Upper lobe of left lung (tissue), 6 donors: ENCODE results near the gene MAPK7. TPM values are rescaled to one million over a fixed set of nuclear protein-coding genes. Genes with fewer than 3 reads are reported as not detected.

Experiments
- ATAC-seq, 2 donors: fragments of 200-7000 bp; cut with Tn5 transposase; one replicate each; pipeline ENCODE4 v1.9.1; 2022; ENCODE audit warnings: mild to moderate bottlenecking in 2 of 2, moderate library complexity in 2 of 2; ENCODE audit not compliant: low FRiP score in 2 of 2
- DNase-seq, 2 donors: peaks; one replicate each; pipeline ENCODE4 v3.0.0-alpha.2; 2019 to 2020
- H3K27ac ChIP-seq, 4 donors: fragments of 200-600 bp; sonication (generic); one replicate each; pipeline ENCODE4 v1.5.1; 2016 to 2019
- H3K27me3 ChIP-seq, 4 donors: fragments of 200-600 bp; sonication (generic); one replicate each; pipeline ENCODE4 v1.5.1; 2017 to 2019
- H3K36me3 ChIP-seq, 4 donors: fragments of 200-600 bp; sonication (generic); one replicate each; pipeline ENCODE4 v1.5.1; 2016 to 2019
- H3K4me1 ChIP-seq, 4 donors: fragments of 200-600 bp; sonication (generic); one replicate each; pipeline ENCODE4 v1.5.1; 2018 to 2019
- H3K4me3 ChIP-seq, 4 donors: fragments of 200-600 bp; sonication (generic); one replicate each; pipeline ENCODE4 v1.5.1; 2017 to 2019; ENCODE audit warnings: mild to moderate bottlenecking in 2 of 4, moderate library complexity in 1 of 4
- H3K9me3 ChIP-seq, 4 donors: fragments of 200-600 bp; sonication (generic); one replicate each; pipeline ENCODE4 v1.5.1; 2018 to 2019
- EP300 ChIP-seq, 4 donors: sonication (generic); formaldehyde crosslinking; IDR thresholded peaks; one replicate each; pipeline ENCODE4 v1.5.1; 2017; ENCODE audit warnings: antibody characterized with exemption in 4 of 4, control low read depth in 2 of 4
- POLR2A ChIP-seq, 4 donors: fragments of 450-650 bp; IDR thresholded peaks; one replicate each; pipeline ENCODE4 v1.5.1; 2016 to 2017; ENCODE audit warnings: antibody characterized with exemption in 4 of 4, mild to moderate bottlenecking in 2 of 4
- POLR2AphosphoS5 ChIP-seq, 2 donors: sonication (generic); formaldehyde crosslinking; IDR thresholded peaks; one replicate each; pipeline ENCODE4 v1.5.1; 2017; ENCODE audit warnings: antibody characterized with exemption in 2 of 2
- WGBS, 2 donors: methylation state at CpG; one replicate each; pipeline ENCODE4 v1.1.5; 2017 to 2018; 5-methylcytosine and 5-hydroxymethylcytosine counted together
- total RNA-seq, 6 donors: library from RNA; depleted of rRNA in 4 of 6; stranded (reverse); fragments of >200 nt in 4 of 6; gene quantifications; one replicate each; pipeline versions ENCODE4 v1.1.0 to v1.2.1, GENCODE V29; 2016 to 2021
- TF ChIP-seq, protein P1 (sequence below), 6 experiments: fragments of 450-650 bp in 4 of 6; fragments of 200-600 bp in 2 of 6; sonication (generic) in 2 of 6; IDR thresholded peaks; one replicate each; pipeline ENCODE4 v1.5.1; 2016 to 2019; ENCODE audit warnings: antibody characterized with exemption in 6 of 6
- donor health status: DM: no; HTN: no; CAD: no; lungs with moderate emphysema.
- donor health status: DM: no; HTN: yes; CAD: no; lungs with severe emphysema.

Gene MAPK7
- total RNA-seq, 6 donors from 2014 or later = 20.1 to 77.2 (median 37.6) TPM

DNA sequence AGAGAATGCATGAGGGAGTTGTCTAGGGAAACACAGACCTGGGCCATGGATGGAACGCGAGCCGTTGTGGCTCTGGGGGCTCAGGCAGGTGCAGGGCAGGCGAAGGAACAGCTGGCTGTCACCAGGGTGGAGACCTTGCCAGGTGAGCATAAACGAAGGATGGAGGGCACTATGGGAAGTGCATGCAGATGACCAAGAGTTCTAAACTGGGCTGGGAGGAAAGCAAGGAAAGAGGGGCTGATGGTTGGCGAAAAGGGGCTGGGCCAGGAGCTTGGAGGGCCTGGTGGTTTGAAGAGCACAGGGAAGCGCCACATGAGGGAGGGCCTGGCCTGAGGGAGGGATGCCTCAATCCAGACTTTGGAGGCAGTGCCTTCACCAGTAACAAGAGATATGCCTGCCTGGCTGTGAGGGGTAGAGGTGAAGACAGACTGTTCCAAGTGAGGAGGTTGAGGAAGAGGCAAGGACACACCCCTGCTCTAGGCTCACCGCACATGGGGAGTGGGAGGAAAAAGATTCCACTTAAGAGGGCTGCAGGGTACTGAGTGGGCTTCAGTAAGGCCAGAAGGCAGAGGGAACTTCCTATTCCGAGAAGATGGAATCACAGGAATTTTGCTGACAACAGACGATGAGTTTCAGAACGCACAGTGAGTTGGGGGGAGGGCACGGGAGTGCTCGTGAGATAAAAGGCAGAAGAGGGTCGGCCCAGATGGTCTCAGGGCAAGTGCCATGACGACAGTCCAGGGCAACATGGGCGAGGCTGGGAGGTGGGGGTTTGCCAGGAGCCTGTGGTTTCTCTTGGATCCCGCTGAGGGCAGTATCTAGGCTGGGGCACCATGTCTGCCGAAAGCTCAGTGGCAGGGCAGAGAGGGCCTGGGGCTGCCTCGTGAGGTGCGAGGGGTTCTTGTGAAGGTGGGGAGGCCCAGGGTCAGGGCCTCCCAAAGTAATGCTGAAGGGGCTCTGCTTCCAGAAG lies 36.4 kb upstream of the MAPK7 start:
- peak in 1 of 2 donors; percentile 20 for DNase-seq
- WGBS, 2 donors = 60 to 70% methylated on average over 20 of the region's 20 CpGs

DNA sequence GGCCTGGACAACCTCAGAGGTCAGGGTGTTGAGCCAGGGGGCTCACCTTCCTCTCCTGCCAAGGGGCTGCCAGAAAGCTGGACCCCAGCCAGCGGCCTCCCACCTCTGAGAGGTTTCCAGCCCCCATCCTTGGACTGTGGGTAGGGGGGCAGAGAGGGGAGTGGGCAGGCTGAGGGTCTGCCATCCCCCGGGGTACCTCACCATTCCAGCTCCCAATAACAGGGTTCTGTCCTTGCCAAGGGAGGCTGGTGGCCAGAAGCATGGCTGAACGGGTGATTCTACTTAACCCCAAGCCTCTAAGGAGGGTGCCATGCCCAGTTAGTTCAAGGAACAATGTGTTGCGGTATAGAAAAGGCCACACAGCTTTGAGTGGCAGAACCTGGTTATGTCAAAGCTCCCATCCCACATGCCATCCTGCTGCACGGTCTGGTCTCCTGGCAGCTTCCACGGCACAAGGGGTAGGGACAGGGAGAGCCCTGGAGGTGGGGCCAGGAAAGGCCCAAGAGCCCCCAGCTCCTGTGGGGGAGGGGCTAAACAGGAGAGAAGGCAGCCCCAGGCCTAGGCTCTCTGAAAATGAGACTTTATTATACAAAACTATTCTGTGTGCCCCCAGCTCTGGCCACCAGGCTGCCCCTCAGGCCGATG lies 35.6 kb upstream of the MAPK7 start:
- Histone ChIP-seq H3K36me3 (no peaks in the 10 kb centered on the region), H3K27me3 (no peaks in the 10 kb centered on the region), H3K9me3 (no peaks in the 10 kb centered on the region), H3K27ac (no peak overlapping the region), H3K4me3 (no peak overlapping the region), H3K4me1 (peaks cover 5 to 13% (median 8%) of the 10 kb centered on the region in 4 donors)
- TF ChIP-seq EP300 (IDR thresholded peaks at IDR 0.05) (no peak), POLR2AphosphoS5 (IDR thresholded peaks at IDR 0.05) (no peak), POLR2A (IDR thresholded peaks at IDR 0.05) (no peak)
- TF ChIP-seq, protein P1, sequence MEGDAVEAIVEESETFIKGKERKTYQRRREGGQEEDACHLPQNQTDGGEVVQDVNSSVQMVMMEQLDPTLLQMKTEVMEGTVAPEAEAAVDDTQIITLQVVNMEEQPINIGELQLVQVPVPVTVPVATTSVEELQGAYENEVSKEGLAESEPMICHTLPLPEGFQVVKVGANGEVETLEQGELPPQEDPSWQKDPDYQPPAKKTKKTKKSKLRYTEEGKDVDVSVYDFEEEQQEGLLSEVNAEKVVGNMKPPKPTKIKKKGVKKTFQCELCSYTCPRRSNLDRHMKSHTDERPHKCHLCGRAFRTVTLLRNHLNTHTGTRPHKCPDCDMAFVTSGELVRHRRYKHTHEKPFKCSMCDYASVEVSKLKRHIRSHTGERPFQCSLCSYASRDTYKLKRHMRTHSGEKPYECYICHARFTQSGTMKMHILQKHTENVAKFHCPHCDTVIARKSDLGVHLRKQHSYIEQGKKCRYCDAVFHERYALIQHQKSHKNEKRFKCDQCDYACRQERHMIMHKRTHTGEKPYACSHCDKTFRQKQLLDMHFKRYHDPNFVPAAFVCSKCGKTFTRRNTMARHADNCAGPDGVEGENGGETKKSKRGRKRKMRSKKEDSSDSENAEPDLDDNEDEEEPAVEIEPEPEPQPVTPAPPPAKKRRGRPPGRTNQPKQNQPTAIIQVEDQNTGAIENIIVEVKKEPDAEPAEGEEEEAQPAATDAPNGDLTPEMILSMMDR (IDR thresholded peaks at IDR 0.05) = no peak
- 65 to 73% methylated on average over 5 to 7 of the region's 7 CpGs for WGBS, 2 donors
- ATAC-seq (no peak), DNase-seq (peak in 1 of 2 donors; percentile 17)

More for the DNA sequence above, 36.4 kb upstream of the MAPK7 start:
- ATAC-seq = no peak
- Histone ChIP-seq H3K4me3 (no peak overlapping the region), H3K4me1 (peaks cover 11 to 19% (median 12%) of the 10 kb centered on the region in 4 donors), H3K27me3 (no peaks in the 10 kb centered on the region), H3K36me3 (no peaks in the 10 kb centered on the region), H3K27ac (no peak overlapping the region), H3K9me3 (no peaks in the 10 kb centered on the region)
- TF ChIP-seq POLR2A (IDR thresholded peaks at IDR 0.05) (no peak), EP300 (IDR thresholded peaks at IDR 0.05) (no peak), POLR2AphosphoS5 (IDR thresholded peaks at IDR 0.05) (no peak)
- TF ChIP-seq, protein P1 (IDR thresholded peaks at IDR 0.05) = no peak

DNA sequence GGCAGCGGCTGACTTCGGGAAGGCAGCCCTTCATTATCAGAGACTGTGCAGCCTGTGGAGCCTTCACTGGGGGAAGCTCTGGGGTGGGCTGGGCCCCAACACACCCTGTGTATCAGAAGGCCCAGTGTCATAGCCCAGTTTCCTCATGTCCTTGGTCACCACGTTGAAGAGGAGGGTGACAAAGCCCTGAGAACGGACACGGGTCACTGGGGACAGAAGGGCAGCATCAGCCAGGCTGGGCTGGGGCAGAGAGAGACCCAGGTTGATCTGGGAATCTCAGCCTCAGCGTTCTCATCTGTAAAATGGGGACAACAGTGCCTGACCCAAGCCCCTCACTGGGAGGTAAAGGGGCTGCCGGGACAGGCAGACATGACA lies 35.1 kb upstream of the MAPK7 start:
- Histone ChIP-seq H3K4me1 (peaks cover 0 to 13% (median 3%) of the 10 kb centered on the region in 4 donors), H3K9me3 (no peaks in the 10 kb centered on the region), H3K27me3 (no peaks in the 10 kb centered on the region), H3K4me3 (no peak overlapping the region), H3K36me3 (no peaks in the 10 kb centered on the region), H3K27ac (no peak overlapping the region)
- 84 to 90% methylated on average over 2 to 7 of the region's 7 CpGs for WGBS, 2 donors
- ATAC-seq = no peak
- TF ChIP-seq, protein P1 (IDR thresholded peaks at IDR 0.05) = no peak
- no peak for TF ChIP-seq POLR2A (IDR thresholded peaks at IDR 0.05)
- TF ChIP-seq POLR2AphosphoS5 (IDR thresholded peaks at IDR 0.05) = no peak
- TF ChIP-seq EP300 (IDR thresholded peaks at IDR 0.05) = no peak
- DNase-seq = peak in 1 of 2 donors; percentile 11

DNA sequence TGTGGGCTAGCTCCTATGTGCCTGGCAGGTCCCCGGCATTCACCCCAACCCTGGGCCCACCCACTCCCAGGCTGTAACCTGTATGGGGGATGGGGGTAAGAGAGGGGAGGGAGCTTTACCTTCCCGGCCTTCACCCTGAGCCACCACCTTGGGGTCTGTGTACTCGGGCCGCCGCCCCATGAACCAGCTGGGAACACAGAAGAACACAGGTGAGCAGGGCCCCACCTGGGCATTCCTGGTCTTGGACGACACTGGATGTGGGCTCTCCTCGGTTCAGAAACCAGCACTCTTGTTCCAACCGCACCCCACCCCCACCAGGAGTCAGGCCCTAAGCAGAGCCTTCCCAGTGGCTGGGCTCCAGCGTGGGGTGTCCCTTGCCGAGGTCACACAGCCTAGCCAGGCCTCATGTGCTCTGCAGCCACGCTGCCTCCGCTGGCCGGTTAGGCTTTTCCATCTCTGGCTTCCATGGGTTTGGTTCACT lies 34.6 kb upstream of the MAPK7 start:
- Histone ChIP-seq H3K27me3 (no peaks in the 10 kb centered on the region), H3K27ac (no peak overlapping the region), H3K4me3 (no peak overlapping the region), H3K9me3 (no peaks in the 10 kb centered on the region), H3K36me3 (no peaks in the 10 kb centered on the region), H3K4me1 (peaks cover 0 to 13% (median 2%) of the 10 kb centered on the region in 4 donors)
- ATAC-seq (no peak), DNase-seq (no peak)
- 91% methylated on average over 11 of the region's 13 CpGs; no CpG with 5 or more reads in 1 of the 2 donors for WGBS, 2 donors
- TF ChIP-seq, protein P1 (IDR thresholded peaks at IDR 0.05) = no peak
- TF ChIP-seq POLR2AphosphoS5 (IDR thresholded peaks at IDR 0.05) (no peak), POLR2A (IDR thresholded peaks at IDR 0.05) (no peak), EP300 (IDR thresholded peaks at IDR 0.05) (no peak)
